GM18909 (cell line): Measurements from ENCODE around the gene MBTPS1.

Experiments
- ATAC-seq: cut with Tn5 transposase; IDR thresholded peaks from one replicate; pipeline ENCODE4 v1.9.1; 2021; ENCODE audit warnings: mild to moderate bottlenecking; ENCODE audit not compliant: unreplicated experiment, poor library complexity

MBTPS1 gene

DNA sequence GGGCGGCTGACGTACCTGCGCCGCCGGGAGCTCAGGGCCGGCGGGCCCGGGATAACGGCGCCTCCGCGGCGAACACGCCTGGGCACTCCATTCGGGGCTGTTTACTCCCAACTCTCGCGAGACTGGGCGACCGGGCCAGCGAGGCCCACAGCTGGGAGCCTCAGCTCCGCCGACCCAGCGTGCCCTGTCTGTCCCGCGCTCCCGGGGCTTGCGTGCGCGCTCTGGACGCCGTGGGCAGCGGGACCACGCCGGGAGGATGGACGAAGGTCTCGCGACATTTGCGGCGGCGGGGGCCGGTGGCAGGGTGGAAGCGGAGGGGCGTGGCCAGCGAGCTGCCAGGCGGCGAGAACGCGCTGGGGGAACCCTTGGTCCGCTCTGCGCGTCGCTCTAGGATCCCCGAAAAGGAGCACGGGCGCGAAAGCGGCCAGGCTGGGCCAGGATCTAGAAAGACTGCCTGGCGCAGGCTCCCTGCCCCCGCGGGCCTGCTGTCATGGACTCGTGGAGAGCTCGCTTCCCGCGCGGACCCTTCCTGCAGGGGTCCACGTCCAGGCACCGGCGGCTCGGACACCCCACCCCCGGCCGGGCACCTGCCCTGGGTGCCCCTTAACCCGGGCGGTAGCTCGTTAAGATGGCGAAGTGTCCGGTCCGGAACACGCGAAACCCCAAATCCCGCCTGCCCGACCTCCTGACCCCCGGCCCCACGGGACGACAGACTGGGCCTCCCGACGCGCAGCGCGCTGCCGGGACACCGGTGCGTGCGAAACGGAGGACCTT is at the start of gene MBTPS1:
Gene MBTPS1 (minus strand): TSS at position 223 of the 774 bp plus-strand sequence. CDS start 15,159 bp downstream, outside the sequence.
- peak; percentile 91 for ATAC-seq

DNA sequence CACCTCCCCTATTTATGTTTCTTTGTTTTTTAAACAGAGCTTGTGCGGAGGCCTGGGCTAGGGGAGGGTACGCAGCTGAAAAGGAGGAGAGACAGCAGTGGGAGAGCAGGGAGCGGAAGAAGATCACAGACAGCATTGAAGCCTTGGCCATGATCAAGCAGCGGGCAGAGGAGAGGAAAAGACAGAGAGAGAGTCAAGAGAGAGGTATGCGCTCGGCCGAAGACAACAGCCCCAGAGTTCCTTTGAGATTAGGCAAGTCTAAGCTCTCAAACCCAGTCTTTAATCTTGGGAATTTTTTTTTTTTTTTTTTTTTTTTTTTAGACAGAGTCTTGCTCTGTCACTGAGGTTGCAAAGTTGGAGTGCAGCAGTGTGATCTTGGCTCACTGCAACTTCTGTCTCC is 49.0 kb upstream of the MBTPS1 start:
- no peak for ATAC-seq

DNA sequence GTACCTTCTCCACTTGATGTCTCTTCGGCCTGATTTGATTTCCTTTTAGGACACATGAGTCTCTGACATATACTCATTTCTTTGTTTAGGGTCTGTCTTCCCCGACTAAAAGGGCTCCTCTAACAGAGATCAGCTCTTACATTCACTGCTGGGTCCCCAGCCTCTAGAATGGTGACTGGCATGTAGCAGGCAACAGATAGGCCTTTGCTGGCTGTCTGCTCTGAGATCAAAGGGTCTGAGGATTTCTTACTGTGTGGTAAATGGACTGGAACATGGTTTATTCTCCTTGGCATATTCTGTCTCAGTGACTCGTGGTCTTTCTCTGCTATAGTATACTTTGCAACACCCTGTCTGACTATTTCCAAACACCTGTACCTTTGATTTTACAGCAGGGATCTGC is 45.1 kb upstream of the MBTPS1 start:
- no peak for ATAC-seq

- no peak for ATAC-seq
Measured at GRCh38 chr16:84161037-84161436, 44.3 kb upstream of the MBTPS1 start.

GRCh38 chr16:84159800-84160199 is 43.1 kb upstream of the MBTPS1 start:
- ATAC-seq, result no peak

DNA sequence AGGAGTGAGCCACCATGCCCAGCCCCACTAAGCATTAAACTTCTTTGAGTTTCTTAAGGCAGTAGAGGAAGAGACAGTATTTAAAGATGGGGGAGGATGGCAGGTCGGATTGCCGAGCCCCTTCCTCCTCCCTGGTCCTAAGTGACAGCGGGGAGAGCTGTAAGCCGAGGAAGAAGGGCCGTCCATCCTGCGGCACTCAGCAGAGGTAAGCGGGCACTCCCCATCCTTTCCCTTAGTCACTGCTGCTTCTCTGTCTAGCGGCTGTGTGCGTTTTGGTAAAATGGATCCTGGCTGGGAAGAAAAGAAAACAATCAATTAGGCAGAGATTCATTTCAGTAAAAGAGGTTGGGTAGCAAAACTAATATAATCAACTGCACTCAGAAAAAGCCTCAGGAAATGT is 42.3 kb upstream of the MBTPS1 start:
- ATAC-seq, result no peak

DNA sequence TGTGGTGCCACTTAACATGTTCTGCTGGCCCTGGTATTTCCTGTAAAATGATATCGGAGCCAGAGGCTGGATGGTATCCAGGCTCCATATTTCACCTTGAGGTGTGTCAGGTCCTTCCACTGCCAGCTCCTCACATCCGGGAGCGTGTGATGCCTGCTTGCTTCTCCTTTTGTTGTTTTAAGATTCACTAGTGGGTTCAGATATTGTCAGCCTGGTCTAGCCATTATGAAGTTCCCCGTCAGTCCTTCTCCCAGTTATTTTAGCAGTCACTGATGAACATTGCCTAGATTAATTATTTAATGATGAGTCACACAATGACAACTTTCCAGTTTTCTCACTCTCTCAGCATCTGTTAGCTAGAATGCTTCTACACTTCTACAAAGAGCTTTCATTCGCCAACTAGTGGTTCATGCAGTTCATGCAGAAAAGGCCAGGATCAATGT is 39.6 kb upstream of the MBTPS1 start:
- no peak for ATAC-seq

GRCh38 chr16:84155771-84156170 is 39.0 kb upstream of the MBTPS1 start:
- ATAC-seq, result no peak

DNA sequence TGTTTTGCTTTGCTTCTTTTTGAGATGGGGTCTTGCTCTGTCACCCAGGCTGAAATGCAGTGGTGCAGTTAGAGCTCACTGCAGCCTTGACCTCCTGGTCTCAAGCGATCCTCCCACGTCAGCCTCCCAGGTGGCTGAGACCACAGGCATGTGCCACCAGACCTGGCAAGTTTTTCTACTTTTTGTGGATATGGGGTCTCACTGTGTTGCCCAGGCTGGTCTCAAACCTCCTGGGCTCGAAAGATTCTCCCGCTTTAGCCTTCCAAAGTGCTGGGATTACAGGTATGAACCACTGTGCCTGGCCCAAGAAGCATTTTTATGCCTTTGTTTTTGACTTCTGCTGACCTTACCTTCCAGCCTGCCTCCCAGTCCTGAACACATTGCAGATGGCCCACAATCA is 38.5 kb upstream of the MBTPS1 start:
- ATAC-seq, result no peak

GRCh38 chr16:84153660-84154214 is 37.0 kb upstream of the MBTPS1 start:
- ATAC-seq, result no peak

DNA sequence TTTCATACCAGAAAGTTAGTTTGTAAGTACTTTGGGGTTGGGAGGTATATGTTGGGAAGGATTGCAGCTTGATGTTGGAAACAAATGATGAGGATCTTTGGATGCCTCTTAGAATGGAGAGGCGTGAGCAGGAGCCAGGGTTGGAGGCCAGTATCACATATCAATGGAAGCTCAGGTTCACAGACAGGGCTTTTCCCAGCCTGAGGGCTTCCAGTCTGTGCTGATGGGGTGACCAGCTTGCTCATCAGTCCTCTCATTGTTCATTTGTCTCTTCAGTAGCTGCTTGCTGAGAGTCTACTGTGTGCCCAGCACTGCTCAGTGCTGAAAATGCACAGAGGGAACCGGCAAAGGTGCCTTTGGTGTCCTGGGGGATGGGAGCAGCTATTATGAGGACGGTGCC is 34.2 kb upstream of the MBTPS1 start:
- ATAC-seq, result no peak

DNA sequence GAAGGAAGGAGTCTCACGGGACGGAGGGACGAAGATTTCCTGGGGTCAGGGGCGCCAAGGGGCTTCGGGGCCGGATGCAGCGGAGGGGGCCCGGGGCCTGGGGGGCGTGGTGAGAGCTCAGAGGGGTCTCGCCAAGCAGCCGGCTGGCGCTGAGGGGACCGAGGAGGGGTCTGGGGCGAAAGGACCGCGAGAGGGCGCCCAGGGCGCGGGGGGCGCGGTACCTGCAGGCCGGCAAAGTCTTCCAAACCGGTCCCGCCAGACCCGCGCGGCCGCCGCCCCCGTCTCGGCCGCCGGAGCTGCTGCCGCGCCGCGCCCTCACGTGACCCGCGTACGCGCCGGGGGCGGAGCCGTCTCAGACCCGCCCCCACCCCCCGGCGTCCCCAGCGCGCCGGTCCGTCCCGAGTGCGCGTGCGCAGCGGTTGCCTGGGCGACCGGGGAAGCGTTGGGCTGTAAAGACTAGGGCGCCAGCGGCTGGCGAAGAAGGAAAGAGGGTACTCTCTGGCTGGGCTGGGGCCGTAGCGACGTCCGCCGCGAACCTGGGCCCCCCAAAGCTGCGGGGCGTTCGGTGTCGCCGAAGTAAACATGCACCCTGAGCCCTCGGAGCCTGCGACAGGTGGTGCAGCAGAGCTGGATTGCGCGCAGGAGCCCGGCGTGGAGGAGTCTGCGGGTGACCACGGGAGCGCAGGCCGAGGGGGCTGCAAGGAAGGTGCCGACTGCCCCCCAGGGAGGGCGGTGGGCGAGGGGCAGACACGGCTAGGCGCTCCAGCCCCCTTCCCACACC is 28.3 kb upstream of the MBTPS1 start, which contains the start of the genes DNAAF1 and HSDL1:
Gene DNAAF1 (plus strand): TSS at position 450 of the 781 bp plus-strand sequence. CDS start 133 bp downstream, at position 583.
Gene HSDL1 (minus strand): TSS at position 319 of the 781 bp plus-strand sequence. CDS start 13,856 bp downstream, outside the sequence.
- peak; percentile 89 for ATAC-seq

DNA sequence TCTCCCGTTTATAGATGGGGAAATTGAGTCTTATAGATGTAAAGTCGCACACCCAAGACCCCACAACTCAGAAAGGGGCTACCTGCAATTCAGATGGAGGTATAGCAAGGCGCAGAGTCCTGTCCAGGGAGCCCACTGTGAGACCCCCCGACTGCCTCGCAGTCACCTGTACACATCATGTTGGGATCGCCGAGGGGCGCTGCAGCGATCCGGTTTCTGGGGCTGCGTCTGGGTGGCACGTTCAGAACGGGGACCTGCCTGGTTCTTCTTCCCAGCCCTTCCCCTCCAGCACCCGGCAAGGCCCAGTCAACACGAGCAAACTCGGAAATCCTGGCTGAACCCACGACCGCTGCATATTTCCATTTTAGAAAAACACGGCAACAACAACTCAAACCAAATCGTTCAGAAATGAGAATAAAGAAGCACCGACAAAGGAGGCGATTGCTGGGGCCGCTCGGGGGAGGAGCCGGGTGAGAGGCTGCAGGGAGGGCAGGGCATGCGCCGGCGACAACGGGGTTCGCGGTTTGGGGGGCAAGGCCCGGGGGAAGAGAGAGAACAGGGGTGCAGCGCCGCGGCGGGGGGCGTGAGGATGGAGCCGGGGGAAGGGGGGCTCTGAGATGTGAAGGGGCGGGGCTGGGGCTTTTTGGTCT is 27.6 kb upstream of the MBTPS1 start:
- peak; percentile 11 for ATAC-seq

- ATAC-seq, result no peak
Measured at GRCh38 chr16:84143784-84144199, 27.1 kb upstream of the MBTPS1 start.

- no peak for ATAC-seq
Measured at GRCh38 chr16:84143081-84143480, 26.3 kb upstream of the MBTPS1 start.

- no peak for ATAC-seq
Measured at GRCh38 chr16:84141143-84141670, 24.5 kb upstream of the MBTPS1 start.

- no peak for ATAC-seq
Measured at GRCh38 chr16:84139628-84140258, 23.0 kb upstream of the MBTPS1 start.

DNA sequence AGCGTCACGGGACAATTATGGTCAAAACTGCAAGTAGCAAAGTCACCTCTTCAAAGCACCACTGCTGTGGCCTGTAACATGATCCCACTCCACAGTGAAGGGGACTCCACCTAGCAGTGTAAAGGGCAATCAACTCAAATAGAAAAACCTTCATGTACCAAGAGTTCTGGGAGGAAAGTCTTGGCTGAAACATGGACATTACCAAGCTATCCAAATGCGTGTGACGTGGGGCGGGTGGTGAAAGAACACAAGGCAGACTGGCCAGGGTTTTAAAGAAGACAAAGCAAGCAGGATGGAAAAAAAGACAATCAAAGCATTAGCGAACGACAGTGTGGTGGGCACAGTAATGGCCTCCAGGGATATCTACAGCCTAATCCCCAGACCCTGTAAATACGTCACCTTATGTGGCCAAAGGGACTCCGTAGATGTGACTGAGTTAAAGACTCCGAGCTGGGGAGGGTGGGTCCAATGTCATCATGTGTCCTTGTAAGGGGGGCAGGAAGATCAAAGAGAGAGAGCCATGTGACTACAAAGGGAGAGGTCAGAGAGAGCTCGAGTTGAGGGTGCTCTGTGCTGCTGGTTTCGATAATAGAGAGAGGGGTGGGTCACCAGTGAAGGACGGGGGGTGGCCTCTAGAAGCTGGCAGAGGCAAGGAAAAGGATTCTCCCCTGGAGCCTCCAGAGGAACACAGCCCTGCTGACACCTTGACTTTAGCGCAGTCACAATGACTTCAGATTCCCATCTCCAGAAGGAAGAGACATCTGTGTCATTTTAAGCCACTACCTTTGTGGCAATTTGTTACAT is 22.3 kb upstream of the MBTPS1 start:
- no peak for ATAC-seq

DNA sequence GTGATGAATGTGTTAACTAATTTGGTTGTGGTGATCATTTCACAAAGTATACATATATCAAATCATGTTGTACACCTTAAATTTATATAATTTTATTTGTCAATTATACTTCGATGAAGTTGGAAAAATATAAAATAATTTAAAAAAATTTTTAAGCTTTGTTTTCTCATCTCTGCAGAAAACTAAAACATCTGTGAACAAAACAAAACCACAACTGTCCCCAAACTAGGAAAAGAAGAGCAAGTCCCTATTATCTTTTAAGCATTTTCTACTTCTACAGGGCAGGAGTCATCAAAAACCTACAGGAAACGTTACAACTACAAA is 21.7 kb upstream of the MBTPS1 start:
- no peak for ATAC-seq
